ENCODE data around the gene KATNAL1. TPM values are rescaled to one million over a fixed set of nuclear protein-coding genes. Genes with fewer than 3 reads are reported as not detected.
A peak's percentile ranks its signal among the peaks of the same experiment; 100 is the strongest.

The KATNAL1 gene
- polyA plus RNA-seq, 1 of the 3 experiments (the other 2 are of a cell fraction): 5.1 TPM

DNA sequence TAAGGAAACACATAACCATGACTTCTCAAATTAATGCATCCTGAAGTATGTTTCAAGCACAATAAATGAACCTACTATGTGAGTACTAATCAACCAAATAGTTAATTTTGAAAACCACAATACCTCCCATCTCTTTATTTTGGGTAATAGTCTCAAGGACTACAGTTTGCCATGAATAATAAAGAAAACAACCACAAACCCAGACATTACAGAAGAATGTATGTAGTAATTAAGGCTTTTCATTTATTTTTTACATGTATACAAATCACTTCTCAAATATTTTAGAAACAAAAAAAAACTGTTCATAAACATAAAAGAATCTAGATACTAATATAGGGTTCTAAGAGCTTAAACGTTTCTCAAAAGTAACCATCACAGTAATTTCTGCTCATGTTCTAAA lies 6.8 kb downstream of the KATNAL1 start (continued):
- no peak for TF ChIP-seq JUND (IDR thresholded peaks at IDR 0.05)

DNA sequence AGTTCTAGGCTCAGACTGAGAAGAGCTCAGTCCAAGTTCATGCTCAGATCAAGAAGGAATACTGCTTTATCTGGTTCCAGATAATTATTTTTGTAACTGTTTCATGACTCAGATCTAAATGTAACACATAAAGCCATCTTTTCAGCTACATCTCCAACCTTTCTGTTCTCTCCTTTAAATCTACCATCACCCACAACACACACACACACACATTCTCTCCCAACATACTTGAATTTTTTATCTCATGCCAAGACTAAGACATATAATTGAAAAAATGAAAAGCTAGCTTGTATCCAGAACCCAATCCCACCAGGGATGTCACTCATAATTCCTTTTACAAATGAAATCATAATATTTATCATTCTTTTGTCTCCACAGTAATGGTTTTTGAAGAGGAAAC lies 7.6 kb downstream of the KATNAL1 start:
- H3K9me2 ChIP-seq: 0 out of 2 replicates have a peak, but pooled peaks cover 4% of the 10 kb centered on the region
- H3F3A ChIP-seq (replicated peaks; ENCODE audit: insufficient read depth): peaks cover 29% of the 10 kb centered on the region
- H3K27ac ChIP-seq (ENCODE audit: low read depth in 2 of 2, low read length in 1 of 2): peak overlapping the region in 1 of 2 experiments; percentile 57; a peak in 1 of 4 replicates
- ChIA-PET POLR2A (no interaction called here), CTCF (interaction anchor here (0.8 to 2.7 kb wide), 2 partner anchors 111 to 168 kb away, joined by 3 to 9 read pairs; no protein-coding TSS in a partner anchor)
- H2AFZ ChIP-seq (ENCODE audit: low read depth): no peak overlapping the region
- H3K9ac ChIP-seq: no peak overlapping the region
- peaks cover 5% of the 10 kb centered on the region; the same call in 1 of the 2 replicates for H3K9me3 ChIP-seq
- peaks cover 0 to 10% of the 10 kb centered on the region in 2 experiments for H3K36me3 ChIP-seq (replicated peaks in 1 of 2; ENCODE audit: control insufficient read depth in 1 of 2, insufficient read depth in 2 of 2, low read length in 1 of 2)
- H3K4me1 ChIP-seq (ENCODE audit: control insufficient read depth in 1 of 2, insufficient read depth in 2 of 2, low read depth in 1 of 2, low read length in 1 of 2): peaks cover 3 to 38% of the 10 kb centered on the region in 2 experiments; a peak in 3 of 4 replicates
- peaks cover 21% of the 10 kb centered on the region for H4K20me1 ChIP-seq (ENCODE audit: insufficient read depth)
- peaks cover 100% of the 10 kb centered on the region for H3K79me2 ChIP-seq (ENCODE audit: insufficient read depth)
- no peaks in the 10 kb centered on the region for H3K27me3 ChIP-seq (ENCODE audit: insufficient read depth)
- H3K4me3 ChIP-seq (ENCODE audit: low read depth in 2 of 2, low read length in 1 of 2): no peak overlapping the region
- no peak for DNase-seq
- H3K4me2 ChIP-seq: no peak overlapping the region
- TF ChIP-seq, protein P1, sequence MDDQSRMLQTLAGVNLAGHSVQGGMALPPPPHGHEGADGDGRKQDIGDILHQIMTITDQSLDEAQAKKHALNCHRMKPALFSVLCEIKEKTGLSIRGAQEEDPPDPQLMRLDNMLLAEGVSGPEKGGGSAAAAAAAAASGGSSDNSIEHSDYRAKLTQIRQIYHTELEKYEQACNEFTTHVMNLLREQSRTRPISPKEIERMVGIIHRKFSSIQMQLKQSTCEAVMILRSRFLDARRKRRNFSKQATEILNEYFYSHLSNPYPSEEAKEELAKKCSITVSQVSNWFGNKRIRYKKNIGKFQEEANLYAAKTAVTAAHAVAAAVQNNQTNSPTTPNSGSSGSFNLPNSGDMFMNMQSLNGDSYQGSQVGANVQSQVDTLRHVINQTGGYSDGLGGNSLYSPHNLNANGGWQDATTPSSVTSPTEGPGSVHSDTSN (IDR thresholded peaks at IDR 0.05): no peak; the same call in 1 of the 2 replicates
- TF ChIP-seq GATA2 (CRISPR knock-in tag; IDR thresholded peaks at IDR 0.05): no peak
- no peak for TF ChIP-seq RCOR1 (IDR thresholded peaks at IDR 0.05; ENCODE audit: low read length)
- no peak for TF ChIP-seq MXI1 (IDR thresholded peaks at IDR 0.05; ENCODE audit: low read depth, low read length)
- TF ChIP-seq RAD21 (IDR thresholded peaks at IDR 0.05; ENCODE audit: low read length): no peak
- TF ChIP-seq, protein P2, sequence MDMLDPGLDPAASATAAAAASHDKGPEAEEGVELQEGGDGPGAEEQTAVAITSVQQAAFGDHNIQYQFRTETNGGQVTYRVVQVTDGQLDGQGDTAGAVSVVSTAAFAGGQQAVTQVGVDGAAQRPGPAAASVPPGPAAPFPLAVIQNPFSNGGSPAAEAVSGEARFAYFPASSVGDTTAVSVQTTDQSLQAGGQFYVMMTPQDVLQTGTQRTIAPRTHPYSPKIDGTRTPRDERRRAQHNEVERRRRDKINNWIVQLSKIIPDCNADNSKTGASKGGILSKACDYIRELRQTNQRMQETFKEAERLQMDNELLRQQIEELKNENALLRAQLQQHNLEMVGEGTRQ (IDR thresholded peaks at IDR 0.05; ENCODE audit: borderline replicate concordance, low read depth, low read length): no peak
- TF ChIP-seq TCF12 (IDR thresholded peaks at IDR 0.05): no peak
- no peak for TF ChIP-seq ELF1 (IDR thresholded peaks at IDR 0.05)
- no peak for TF ChIP-seq RFX5 (IDR thresholded peaks at IDR 0.05; ENCODE audit: low read length)
- no peak for TF ChIP-seq EP300 (IDR thresholded peaks at IDR 0.05; ENCODE audit: borderline replicate concordance in 1 of 2, low read depth in 1 of 2, low read length in 1 of 2)
- TF ChIP-seq SIN3A (IDR thresholded peaks at IDR 0.05; ENCODE audit: borderline replicate concordance, low read depth, low read length): no peak
- TF ChIP-seq NFIC (IDR thresholded peaks at IDR 0.05; ENCODE audit: borderline replicate concordance): no peak
- no peak for TF ChIP-seq FOXM1 (IDR thresholded peaks at IDR 0.05; ENCODE audit: low read depth)

DNA sequence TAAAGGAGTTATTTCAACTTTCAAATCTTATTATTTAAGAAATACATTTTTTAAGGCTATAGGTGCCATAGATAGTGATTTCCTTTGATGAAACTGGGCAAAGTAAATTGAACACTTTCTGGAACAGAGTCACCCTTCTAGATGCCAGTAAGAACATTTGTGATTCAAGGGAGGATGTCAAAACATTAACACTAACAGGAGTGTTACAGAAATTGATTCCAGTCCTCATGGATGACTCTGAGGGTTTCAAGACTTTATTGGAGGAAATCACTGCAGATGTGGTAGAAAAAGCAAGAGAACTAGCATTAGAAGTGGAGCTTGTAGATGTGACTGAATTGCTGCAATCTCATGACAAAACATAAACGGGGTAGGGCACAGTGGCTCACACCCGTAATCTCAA lies 12.2 kb downstream of the KATNAL1 start:
- peaks cover 5% of the 10 kb centered on the region; the same call in 1 of the 2 replicates for H3K9me3 ChIP-seq
- DNase-seq: no peak
- no peak overlapping the region for H2AFZ ChIP-seq (ENCODE audit: low read depth)
- TF ChIP-seq, protein P3, sequence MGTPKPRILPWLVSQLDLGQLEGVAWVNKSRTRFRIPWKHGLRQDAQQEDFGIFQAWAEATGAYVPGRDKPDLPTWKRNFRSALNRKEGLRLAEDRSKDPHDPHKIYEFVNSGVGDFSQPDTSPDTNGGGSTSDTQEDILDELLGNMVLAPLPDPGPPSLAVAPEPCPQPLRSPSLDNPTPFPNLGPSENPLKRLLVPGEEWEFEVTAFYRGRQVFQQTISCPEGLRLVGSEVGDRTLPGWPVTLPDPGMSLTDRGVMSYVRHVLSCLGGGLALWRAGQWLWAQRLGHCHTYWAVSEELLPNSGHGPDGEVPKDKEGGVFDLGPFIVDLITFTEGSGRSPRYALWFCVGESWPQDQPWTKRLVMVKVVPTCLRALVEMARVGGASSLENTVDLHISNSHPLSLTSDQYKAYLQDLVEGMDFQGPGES (IDR thresholded peaks at IDR 0.05; ENCODE audit: low read depth, low read length): no peak
- TF ChIP-seq SMC3 (IDR thresholded peaks at IDR 0.05; ENCODE audit: low read depth, low read length) (no peak), TCF12 (IDR thresholded peaks at IDR 0.05) (no peak), POLR2AphosphoS5 (IDR thresholded peaks at IDR 0.05; ENCODE audit: low read depth, low read length) (no peak)
- ChIA-PET CTCF (interaction anchor here (1.2 kb wide), 1 partner anchor 163 kb away, joined by 3 read pairs; no protein-coding TSS in a partner anchor), POLR2A (no interaction called here)
- H3K27me3 ChIP-seq (ENCODE audit: insufficient read depth): no peaks in the 10 kb centered on the region
- no peak overlapping the region for H3K4me2 ChIP-seq
- peaks cover 100% of the 10 kb centered on the region for H3K79me2 ChIP-seq (ENCODE audit: insufficient read depth)
- H3K9ac ChIP-seq: no peak overlapping the region
- H3F3A ChIP-seq (replicated peaks; ENCODE audit: insufficient read depth): peaks cover 11% of the 10 kb centered on the region
- peaks cover 38% of the 10 kb centered on the region for H4K20me1 ChIP-seq (ENCODE audit: insufficient read depth)
- peaks cover 0 to 10% of the 10 kb centered on the region in 2 experiments for H3K36me3 ChIP-seq (replicated peaks in 1 of 2; ENCODE audit: control insufficient read depth in 1 of 2, insufficient read depth in 2 of 2, low read length in 1 of 2)
- H3K9me2 ChIP-seq: 0 out of 2 replicates have a peak, but pooled peaks cover 4% of the 10 kb centered on the region
- peaks cover 0 to 7% of the 10 kb centered on the region in 2 experiments; a peak in 3 of 4 replicates for H3K4me1 ChIP-seq (ENCODE audit: control insufficient read depth in 1 of 2, insufficient read depth in 2 of 2, low read depth in 1 of 2, low read length in 1 of 2)
- no peak overlapping the region for H3K4me3 ChIP-seq (ENCODE audit: low read depth in 2 of 2, low read length in 1 of 2)
- H3K27ac ChIP-seq (ENCODE audit: low read depth in 2 of 2, low read length in 1 of 2): no peak overlapping the region
- 94% methylated on average over 2 of the region's 2 CpGs for WGBS (ENCODE audit: low lambda C conversion rate)
